Measurements from ENCODE around the gene MIS18BP1.

Gene MIS18BP1

DNA sequence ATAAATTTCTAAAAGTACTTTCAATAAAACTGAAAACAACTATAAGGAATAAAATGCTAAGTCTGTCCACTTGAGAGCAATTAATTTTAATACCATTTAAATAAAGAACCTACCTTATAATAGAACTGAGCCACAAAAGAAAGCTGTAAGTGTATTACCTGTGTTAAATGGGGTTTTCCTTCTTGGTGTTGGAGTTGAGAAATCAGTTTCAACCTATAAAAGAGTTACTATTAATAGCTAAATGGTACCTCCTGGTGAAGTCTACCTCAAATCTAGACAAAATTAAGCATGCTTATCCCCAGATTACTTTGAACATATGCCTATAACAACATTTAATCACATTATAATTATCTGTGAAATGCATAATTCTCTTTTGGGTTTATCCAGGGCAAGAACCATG is 48.8 kb downstream of the MIS18BP1 start:
- no peaks in the 10 kb centered on the region for H3K4me1 Mint-ChIP-seq
- TF ChIP-seq, protein P1, sequence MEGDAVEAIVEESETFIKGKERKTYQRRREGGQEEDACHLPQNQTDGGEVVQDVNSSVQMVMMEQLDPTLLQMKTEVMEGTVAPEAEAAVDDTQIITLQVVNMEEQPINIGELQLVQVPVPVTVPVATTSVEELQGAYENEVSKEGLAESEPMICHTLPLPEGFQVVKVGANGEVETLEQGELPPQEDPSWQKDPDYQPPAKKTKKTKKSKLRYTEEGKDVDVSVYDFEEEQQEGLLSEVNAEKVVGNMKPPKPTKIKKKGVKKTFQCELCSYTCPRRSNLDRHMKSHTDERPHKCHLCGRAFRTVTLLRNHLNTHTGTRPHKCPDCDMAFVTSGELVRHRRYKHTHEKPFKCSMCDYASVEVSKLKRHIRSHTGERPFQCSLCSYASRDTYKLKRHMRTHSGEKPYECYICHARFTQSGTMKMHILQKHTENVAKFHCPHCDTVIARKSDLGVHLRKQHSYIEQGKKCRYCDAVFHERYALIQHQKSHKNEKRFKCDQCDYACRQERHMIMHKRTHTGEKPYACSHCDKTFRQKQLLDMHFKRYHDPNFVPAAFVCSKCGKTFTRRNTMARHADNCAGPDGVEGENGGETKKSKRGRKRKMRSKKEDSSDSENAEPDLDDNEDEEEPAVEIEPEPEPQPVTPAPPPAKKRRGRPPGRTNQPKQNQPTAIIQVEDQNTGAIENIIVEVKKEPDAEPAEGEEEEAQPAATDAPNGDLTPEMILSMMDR (IDR thresholded peaks at IDR 0.05), result no peak
- no peak overlapping the region for H3K27ac Mint-ChIP-seq
- no peak for DNase-seq
- H3K9me3 Mint-ChIP-seq, result no peaks in the 10 kb centered on the region
- H3K4me3 Mint-ChIP-seq, result no peak overlapping the region
- peaks cover 52% of the 10 kb centered on the region for H3K36me3 Mint-ChIP-seq (ENCODE audit: low read depth)
- no peaks in the 10 kb centered on the region for H3K27me3 Mint-ChIP-seq (ENCODE audit: low read depth, poor library complexity)

DNA sequence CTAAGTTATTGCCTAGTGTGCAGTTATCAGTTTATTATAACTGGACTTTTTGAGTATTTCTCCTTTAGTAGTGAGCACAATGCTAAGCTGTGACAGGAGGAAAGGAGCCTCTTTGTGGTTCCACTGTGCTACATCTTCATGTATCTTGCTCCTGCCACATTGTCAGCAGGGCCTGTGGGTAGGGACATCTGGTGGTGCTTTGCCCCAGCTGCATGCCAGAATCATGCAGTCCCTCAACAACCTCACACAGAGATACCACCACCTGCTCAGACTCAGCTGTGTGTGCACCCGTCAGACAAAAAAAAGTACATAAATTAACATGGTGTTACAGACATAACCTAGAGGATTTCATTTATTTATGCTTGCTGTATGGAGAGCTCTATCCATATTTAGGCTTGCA is 51.1 kb downstream of the MIS18BP1 start:
- TF ChIP-seq, protein P1 (IDR thresholded peaks at IDR 0.05), result no peak
- no peaks in the 10 kb centered on the region for H3K27me3 Mint-ChIP-seq (ENCODE audit: low read depth, poor library complexity)
- DNase-seq, result no peak
- no peaks in the 10 kb centered on the region for H3K4me1 Mint-ChIP-seq
- H3K9me3 Mint-ChIP-seq, result no peaks in the 10 kb centered on the region
- peaks cover 38% of the 10 kb centered on the region for H3K36me3 Mint-ChIP-seq (ENCODE audit: low read depth)
- H3K27ac Mint-ChIP-seq, result peak overlapping the region; percentile 45
- no peak overlapping the region for H3K4me3 Mint-ChIP-seq

DNA sequence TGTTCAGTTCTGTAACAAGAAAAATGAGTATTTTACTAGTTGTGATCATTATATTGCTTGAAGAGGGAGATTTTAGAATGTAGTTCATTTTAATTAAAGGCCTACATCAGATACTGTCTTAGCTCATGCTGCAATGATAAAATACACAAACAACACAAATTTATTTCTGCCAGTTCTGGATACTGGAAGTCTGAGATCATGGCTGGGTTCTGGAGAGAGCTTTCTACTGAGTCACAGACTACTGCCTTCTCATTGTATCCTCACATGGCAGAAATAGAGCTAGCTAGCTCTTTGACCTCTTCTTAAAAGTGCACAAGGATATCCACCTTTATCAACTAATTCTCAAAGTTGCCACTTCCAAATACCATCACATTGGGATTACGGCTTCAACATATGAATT is 53.8 kb downstream of the MIS18BP1 start:
- no peak overlapping the region for H3K4me3 Mint-ChIP-seq
- no peak for DNase-seq
- no peaks in the 10 kb centered on the region for H3K4me1 Mint-ChIP-seq
- H3K36me3 Mint-ChIP-seq (ENCODE audit: low read depth), result peaks cover 35% of the 10 kb centered on the region
- H3K27me3 Mint-ChIP-seq (ENCODE audit: low read depth, poor library complexity), result no peaks in the 10 kb centered on the region
- TF ChIP-seq, protein P1 (IDR thresholded peaks at IDR 0.05), result no peak
- no peaks in the 10 kb centered on the region for H3K9me3 Mint-ChIP-seq
- peak overlapping the region; percentile 24 for H3K27ac Mint-ChIP-seq

DNA sequence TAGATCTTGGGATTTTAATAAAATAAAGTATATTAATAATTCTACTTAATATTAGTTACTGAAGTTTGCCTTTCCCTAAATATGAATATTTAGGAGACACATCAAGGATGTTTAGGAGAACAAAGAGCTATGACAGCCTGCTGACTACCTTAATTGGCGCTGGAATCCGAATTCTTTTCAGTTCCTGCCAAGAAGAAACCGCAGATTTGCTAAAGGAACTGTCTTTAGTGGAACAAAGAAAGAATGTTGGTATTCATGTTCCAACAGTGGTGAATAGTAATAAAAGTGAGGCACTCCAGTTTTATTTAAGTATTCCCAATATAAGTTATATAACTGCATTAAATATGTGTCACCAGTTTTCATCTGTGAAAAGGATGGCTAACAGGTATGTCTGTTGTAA is 54.5 kb downstream of the MIS18BP1 start:
- Mint-ChIP-seq H3K4me1 (no peaks in the 10 kb centered on the region), H3K27me3 (ENCODE audit: low read depth, poor library complexity) (no peaks in the 10 kb centered on the region), H3K4me3 (no peak overlapping the region), H3K9me3 (no peaks in the 10 kb centered on the region), H3K36me3 (ENCODE audit: low read depth) (peaks cover 32% of the 10 kb centered on the region), H3K27ac (no peak overlapping the region)
- DNase-seq, result no peak
- TF ChIP-seq, protein P1 (IDR thresholded peaks at IDR 0.05), result no peak

DNA sequence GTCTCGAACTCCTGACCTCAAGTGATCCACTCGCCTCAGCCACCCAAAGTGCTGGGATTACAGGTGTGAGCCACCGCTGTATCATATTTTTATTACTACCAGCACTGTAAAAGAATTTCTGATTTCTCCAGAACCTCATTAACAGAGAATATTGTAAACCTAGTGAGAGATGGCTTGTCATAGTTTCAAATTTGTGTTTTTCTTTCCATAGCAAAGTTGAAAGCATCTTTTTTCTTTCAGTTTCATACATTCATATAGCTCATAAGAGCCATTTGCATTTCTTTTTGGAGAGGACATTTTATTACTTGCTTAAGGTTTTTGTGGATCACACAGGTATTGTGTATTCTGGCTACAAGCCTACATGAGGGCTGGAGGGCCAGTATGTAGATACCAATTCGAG is 58.0 kb downstream of the MIS18BP1 start:
- no peaks in the 10 kb centered on the region for H3K4me1 Mint-ChIP-seq
- TF ChIP-seq, protein P1 (IDR thresholded peaks at IDR 0.05), result no peak
- H3K9me3 Mint-ChIP-seq, result no peaks in the 10 kb centered on the region
- no peaks in the 10 kb centered on the region for H3K27me3 Mint-ChIP-seq (ENCODE audit: low read depth, poor library complexity)
- peaks cover 26% of the 10 kb centered on the region for H3K36me3 Mint-ChIP-seq (ENCODE audit: low read depth)
- H3K4me3 Mint-ChIP-seq, result no peak overlapping the region
- no peak overlapping the region for H3K27ac Mint-ChIP-seq
- DNase-seq, result no peak

DNA sequence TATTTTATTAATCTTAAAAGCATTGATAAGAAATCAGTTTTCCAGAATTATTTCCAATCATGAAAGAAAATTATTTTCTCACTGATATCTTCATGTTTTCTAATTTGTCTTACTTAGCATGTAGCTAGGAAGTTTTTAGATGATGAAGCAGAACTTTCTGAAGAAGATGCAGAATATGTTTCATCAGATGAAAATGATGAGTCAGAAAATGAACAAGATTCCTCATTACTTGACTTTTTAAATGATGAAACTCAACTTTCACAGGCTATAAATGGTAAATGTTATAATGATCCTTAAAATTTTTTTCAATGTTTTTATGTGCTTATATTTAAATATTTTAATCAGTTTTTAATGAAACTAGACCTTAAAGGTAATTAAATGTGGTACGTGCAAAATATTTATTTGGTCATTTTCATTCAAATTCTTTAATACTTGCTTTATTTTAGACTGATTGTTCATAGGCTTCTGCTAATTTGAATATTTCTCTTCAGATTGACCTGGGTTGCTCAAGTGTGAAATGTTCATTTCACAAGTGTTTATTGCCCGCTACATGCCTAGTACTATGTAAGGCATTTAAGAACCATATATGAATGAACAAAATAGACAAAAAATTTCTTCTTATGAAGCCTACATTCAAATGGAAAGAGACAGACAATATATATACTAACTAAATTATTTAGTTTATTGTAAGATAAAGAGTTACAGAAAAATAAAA is 67.7 kb downstream of the MIS18BP1 start:
- Mint-ChIP-seq H3K27ac (no peak overlapping the region), H3K4me3 (no peak overlapping the region), H3K4me1 (no peaks in the 10 kb centered on the region), H3K9me3 (no peaks in the 10 kb centered on the region), H3K27me3 (ENCODE audit: low read depth, poor library complexity) (no peaks in the 10 kb centered on the region), H3K36me3 (ENCODE audit: low read depth) (peaks cover 26% of the 10 kb centered on the region)
- TF ChIP-seq, protein P1 (IDR thresholded peaks at IDR 0.05), result no peak
- DNase-seq, result no peak
